WERI-Rb-1 (cell line): Measurements from ENCODE around the gene TPMT.

ENCODE experiments used
- DNase-seq: peaks from one replicate; pipeline ENCODE4 v3.0.0-alpha.2; 2020
- H3K27ac ChIP-seq: fragments of 250-450 bp; sonication (Bioruptor Pico); 2 replicates; pipeline ENCODE4 v1.5.1; 2020; ENCODE audit warnings: mild to moderate bottlenecking, moderate library complexity
- H3K27me3 ChIP-seq: fragments of 250-450 bp; sonication (Bioruptor Pico); 2 replicates; pipeline ENCODE4 v1.5.1; 2021; ENCODE audit warnings: mild to moderate bottlenecking, low read depth, moderate library complexity; ENCODE audit not compliant: insufficient read depth, severe bottlenecking
- H3K36me3 ChIP-seq: fragments of 250-450 bp; sonication (Bioruptor Pico); 2 replicates; pipeline ENCODE4 v1.5.1; 2020; ENCODE audit warnings: mild to moderate bottlenecking, moderate library complexity
- H3K4me3 ChIP-seq: 2 replicates; pipeline ENCODE4 v1.5.1; 2011; ENCODE audit warnings: low read depth, mild to moderate bottlenecking, control low read depth, low read length
- H3K9me3 ChIP-seq: fragments of 250-450 bp; sonication (Bioruptor Pico); 2 replicates; pipeline ENCODE4 v1.5.1; 2021; ENCODE audit warnings: mild to moderate bottlenecking, moderate library complexity; ENCODE audit not compliant: severe bottlenecking
- TF ChIP-seq, protein P1 (sequence below): IDR thresholded peaks from 2 replicates; pipeline ENCODE4 v1.5.1; 2011; ENCODE audit warnings: low read depth, mild to moderate bottlenecking, control low read depth, inconsistent platforms, low read length

The TPMT gene

DNA sequence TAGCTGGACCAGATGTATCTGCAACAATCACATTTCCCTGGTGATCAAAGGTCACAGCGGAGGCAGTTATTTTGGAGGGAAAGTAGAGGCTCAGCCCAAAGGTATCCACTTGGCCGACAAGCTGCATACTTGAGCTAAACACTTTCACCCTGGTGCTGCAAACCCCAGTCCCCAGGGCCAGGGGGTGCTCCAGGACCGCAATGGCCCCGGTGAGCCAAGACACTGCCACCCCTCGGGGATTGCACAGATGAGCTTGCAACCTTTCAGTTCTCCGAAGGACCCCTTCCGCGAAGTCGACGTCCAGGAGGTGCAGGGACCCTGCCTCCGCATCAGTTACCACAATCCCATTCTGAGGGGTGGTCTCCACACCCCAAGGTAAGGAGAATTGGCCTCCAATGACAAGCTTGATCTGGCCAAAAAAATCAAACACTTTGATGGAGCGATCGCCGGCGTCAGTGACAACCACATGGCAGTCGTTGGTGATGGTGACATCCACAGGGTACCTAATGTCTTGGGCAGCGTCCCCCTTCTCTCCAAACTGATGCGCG, 33.2 kb downstream of the TPMT start:
- no peak overlapping the region for H3K4me3 ChIP-seq
- no peaks in the 10 kb centered on the region for H3K27me3 ChIP-seq
- TF ChIP-seq, protein P1, sequence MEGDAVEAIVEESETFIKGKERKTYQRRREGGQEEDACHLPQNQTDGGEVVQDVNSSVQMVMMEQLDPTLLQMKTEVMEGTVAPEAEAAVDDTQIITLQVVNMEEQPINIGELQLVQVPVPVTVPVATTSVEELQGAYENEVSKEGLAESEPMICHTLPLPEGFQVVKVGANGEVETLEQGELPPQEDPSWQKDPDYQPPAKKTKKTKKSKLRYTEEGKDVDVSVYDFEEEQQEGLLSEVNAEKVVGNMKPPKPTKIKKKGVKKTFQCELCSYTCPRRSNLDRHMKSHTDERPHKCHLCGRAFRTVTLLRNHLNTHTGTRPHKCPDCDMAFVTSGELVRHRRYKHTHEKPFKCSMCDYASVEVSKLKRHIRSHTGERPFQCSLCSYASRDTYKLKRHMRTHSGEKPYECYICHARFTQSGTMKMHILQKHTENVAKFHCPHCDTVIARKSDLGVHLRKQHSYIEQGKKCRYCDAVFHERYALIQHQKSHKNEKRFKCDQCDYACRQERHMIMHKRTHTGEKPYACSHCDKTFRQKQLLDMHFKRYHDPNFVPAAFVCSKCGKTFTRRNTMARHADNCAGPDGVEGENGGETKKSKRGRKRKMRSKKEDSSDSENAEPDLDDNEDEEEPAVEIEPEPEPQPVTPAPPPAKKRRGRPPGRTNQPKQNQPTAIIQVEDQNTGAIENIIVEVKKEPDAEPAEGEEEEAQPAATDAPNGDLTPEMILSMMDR: peak; percentile 66
- no peaks in the 10 kb centered on the region for H3K36me3 ChIP-seq
- peak; percentile 41 for DNase-seq
- H3K9me3 ChIP-seq: peaks cover 7% of the 10 kb centered on the region
- H3K27ac ChIP-seq: no peak overlapping the region

DNA sequence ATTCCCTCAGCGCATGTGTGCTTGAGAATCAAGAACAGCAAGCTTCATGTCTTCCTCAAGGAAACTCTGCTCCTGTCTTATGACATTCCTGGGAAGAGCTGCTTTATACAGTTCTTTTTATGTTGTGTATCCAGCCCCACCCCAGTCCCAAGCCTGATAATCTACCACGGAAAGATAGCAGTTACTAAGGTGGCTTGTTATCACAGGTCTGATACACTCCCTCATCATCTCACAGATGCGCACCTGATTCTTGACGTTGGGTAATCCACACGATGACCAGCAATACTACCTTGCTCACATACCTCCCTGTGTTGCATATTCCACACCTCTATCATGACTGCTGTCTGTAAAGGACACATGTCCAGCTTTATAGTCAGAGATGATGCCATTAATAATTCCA, 35.6 kb downstream of the TPMT start:
- Histone ChIP-seq H3K27me3 (no peaks in the 10 kb centered on the region), H3K36me3 (no peaks in the 10 kb centered on the region), H3K27ac (no peak overlapping the region), H3K9me3 (peaks cover 7% of the 10 kb centered on the region), H3K4me3 (no peak overlapping the region)
- TF ChIP-seq, protein P1: no peak
- DNase-seq: no peak

DNA sequence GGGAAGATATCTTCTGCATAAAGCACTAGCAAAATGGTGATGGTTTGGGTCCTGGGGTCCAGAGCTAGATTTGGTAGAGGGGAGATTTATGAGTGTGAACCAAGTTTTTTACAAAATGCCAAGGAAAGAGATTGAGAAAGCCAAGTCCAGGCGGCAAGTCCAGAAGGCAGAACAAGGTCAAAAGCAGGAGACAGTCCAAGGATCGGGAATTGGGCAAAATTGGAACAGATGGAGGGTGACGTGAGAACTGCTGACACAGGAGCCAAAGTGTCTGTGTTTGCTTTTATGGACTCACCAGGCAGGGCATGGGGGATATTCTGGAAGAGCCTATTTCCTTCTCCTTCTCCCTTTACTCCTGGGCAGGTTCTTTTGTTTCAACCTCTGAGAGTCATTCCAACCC, 36.5 kb downstream of the TPMT start:
- H3K27me3 ChIP-seq: no peaks in the 10 kb centered on the region
- peak overlapping the region; percentile 8; the same call in 1 of the 2 replicates for H3K27ac ChIP-seq
- TF ChIP-seq, protein P1: no peak
- no peaks in the 10 kb centered on the region for H3K36me3 ChIP-seq
- peaks cover 7% of the 10 kb centered on the region for H3K9me3 ChIP-seq
- peak; percentile 28 for DNase-seq
- no peak overlapping the region for H3K4me3 ChIP-seq

DNA sequence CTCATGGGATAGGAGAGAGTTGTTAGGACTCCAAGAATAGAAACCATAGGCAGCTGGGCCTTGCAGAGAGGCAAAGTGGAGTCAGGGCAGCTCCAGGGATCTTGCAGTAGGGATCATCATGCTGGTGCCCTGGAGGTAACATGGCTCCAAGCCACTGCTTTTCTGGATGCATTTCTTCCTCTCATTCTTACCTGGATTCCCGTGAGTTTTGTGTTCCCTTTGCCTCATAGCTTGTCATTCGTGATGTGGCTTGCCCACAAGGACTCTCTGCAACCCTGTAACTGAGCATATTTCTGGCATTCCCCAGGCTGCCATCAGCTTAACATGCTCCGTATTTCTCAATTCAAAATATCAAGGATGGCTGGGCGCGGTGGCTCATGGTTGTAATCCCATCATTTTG, 37.7 kb downstream of the TPMT start:
- no peak for DNase-seq
- no peak overlapping the region for H3K27ac ChIP-seq
- H3K27me3 ChIP-seq: no peaks in the 10 kb centered on the region
- H3K4me3 ChIP-seq: no peak overlapping the region
- TF ChIP-seq, protein P1: no peak
- H3K36me3 ChIP-seq: no peaks in the 10 kb centered on the region
- H3K9me3 ChIP-seq: peaks cover 3% of the 10 kb centered on the region

DNA sequence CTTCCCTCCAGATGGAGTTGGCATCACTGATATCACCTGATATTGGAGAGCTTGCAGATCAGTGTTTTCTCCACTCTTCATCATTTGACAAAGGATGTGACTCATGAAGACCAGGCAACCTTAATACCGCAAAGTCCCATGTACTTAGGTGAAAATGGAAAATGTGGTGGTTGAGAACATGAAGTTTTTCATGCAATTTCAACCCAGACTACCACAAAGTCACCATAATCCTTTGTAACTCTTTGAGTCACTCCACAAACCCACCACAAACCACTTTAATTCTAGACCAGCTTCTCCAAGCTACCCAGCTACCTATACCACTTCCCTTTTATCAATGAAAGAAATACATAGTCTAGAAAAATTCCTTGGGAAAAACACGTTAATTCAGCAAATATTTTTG, 39.5 kb downstream of the TPMT start:
- H3K27ac ChIP-seq: no peak overlapping the region
- no peaks in the 10 kb centered on the region for H3K27me3 ChIP-seq
- no peaks in the 10 kb centered on the region for H3K36me3 ChIP-seq
- no peak for DNase-seq
- no peaks in the 10 kb centered on the region for H3K9me3 ChIP-seq
- TF ChIP-seq, protein P1: no peak
- H3K4me3 ChIP-seq: no peak overlapping the region

DNA sequence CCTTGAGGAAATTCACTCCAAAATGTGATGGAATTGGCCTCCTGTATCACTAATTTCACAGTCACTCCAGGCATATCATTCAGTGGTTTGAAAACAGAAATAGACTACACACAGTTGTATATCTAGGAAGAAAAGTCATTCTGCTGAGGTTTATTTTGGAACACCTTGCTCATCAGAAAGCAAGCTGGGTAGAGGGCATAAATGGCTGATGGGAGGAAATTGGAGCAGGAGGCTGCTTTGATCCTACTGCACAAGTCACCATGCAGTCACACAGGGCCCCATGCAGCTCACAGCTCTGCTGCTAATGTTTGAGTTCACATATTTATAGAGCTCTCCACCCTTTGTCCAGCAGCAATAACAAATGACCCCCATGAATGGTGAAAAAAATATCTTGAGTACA, 44.7 kb downstream of the TPMT start:
- TF ChIP-seq, protein P1: no peak
- Histone ChIP-seq H3K27me3 (no peaks in the 10 kb centered on the region), H3K27ac (no peak overlapping the region), H3K9me3 (peaks cover 7% of the 10 kb centered on the region), H3K36me3 (no peaks in the 10 kb centered on the region), H3K4me3 (no peak overlapping the region)
- no peak for DNase-seq
